NT2/D1 (cell line): ENCODE measurements around the gene MYRF.

Source experiments
- SUZ12 ChIP-seq: IDR thresholded peaks from 2 replicates; pipeline ENCODE4 v1.6.1; 2011; ENCODE audit not compliant: insufficient read length, insufficient read depth; ENCODE audit errors: extremely low read depth
- ZNF274 ChIP-seq: IDR thresholded peaks from 2 replicates; pipeline ENCODE4 v1.6.1; 2011; ENCODE audit warnings: mild to moderate bottlenecking, low read depth, low read length

DNA sequence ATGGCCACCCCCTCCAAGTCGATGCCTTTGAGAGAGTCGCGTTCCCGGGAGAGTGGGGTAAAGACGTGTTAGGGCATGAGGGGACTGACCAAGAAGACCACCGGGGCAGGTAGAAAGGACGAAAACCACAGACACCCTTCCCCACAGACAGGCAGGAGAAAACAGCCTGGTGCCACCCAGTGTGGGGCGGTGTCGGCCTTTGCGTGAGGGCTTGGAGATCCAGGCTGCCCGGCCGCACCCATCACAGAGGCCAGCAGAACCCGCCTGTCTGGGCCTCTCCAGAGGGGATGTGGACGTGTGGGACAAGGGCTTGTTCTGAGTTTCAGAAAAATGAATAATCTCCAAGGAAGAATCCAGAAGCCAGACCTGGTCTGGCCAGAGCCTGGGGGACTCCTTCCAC is 41.4 kb upstream of the MYRF start:
- TF ChIP-seq SUZ12, result no peak
- TF ChIP-seq ZNF274, result no peak
